Erythroblast (primary cell): ENCODE results near the gene C16orf95.

Source experiments
- GATA1 ChIP-seq: IDR thresholded peaks from 2 replicates; pipeline ENCODE4 v1.6.1; 2011; ENCODE audit warnings: low read depth, mild to moderate bottlenecking, control low read depth, low read length, moderate library complexity
- POLR2A ChIP-seq: IDR thresholded peaks from 2 replicates; pipeline ENCODE4 v1.6.1; 2011; ENCODE audit warnings: mild to moderate bottlenecking, low read length

DNA sequence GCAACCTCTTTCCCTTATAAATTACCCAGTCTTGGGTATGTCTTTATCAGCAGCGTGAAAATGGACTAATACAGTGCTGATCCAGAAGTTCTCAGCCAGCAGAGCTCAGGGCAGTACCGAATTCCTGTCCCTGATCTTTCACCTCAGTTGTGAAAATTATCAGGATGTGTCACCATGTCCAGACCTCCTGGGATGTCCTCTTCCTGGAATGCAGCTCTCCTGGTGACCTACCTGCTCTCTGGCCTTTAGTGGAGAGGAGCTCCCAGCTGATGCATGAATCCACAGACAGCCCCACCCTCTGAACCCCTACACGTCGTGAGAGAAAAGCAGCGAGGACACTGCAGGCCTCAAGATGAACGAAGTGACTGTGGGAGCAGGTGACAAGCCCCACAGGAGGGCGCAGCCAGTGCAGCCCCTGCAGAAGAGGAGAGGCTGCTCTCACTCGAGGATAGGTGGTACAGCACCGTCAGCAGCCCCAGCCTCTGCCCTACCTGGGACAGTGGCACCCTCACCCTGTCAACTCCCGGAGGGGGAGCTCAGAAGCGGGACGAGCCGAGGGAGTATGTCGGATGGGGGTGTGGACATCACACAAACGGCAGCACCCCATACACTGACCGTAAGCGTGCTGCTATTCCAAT lies 22.0 kb upstream of the C16orf95 start:
- TF ChIP-seq POLR2A (no peak), GATA1 (no peak)
